ENCODE results near the gene HBE1. TPM values are rescaled to one million over a fixed set of nuclear protein-coding genes. Genes with fewer than 3 reads are reported as not detected.
A peak's percentile ranks its signal among the peaks of the same experiment; 100 is the strongest.

Gene HBE1
- total and polyA plus RNA-seq, 9 of the 15 experiments (the other 6 are each of a cell fraction or from before 2014, with no cell fraction given): 612 to 10,250 (median 2,181) TPM

DNA sequence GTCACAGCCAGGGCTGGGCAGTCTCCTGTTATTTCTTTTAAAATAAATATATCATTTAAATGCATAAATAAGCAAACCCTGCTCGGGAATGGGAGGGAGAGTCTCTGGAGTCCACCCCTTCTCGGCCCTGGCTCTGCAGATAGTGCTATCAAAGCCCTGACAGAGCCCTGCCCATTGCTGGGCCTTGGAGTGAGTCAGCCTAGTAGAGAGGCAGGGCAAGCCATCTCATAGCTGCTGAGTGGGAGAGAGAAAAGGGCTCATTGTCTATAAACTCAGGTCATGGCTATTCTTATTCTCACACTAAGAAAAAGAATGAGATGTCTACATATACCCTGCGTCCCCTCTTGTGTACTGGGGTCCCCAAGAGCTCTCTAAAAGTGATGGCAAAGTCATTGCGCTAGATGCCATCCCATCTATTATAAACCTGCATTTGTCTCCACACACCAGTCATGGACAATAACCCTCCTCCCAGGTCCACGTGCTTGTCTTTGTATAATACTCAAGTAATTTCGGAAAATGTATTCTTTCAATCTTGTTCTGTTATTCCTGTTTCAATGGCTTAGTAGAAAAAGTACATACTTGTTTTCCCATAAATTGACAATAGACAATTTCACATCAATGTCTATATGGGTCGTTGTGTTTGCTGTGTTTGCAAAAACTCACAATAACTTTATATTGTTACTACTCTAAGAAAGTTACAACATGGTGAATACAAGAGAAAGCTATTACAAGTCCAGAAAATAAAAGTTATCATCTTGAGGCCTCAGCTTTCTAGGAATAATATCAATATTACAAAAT, 18.6 kb upstream of the HBE1 start (continued):
- no peak for TF ChIP-seq CBX8 (IDR thresholded peaks at IDR 0.05; ENCODE audit: borderline replicate concordance, extremely low read depth, low read depth, low read length, poor library complexity, severe bottlenecking)
- TF ChIP-seq PCBP1 (IDR thresholded peaks at IDR 0.05; ENCODE audit: low read depth, low read length, poor library complexity, severe bottlenecking): no peak
- peak; percentile 85 for TF ChIP-seq MTA2 (IDR thresholded peaks at IDR 0.05; ENCODE audit: low read depth)
- no peak; the same call in 1 of the 2 replicates for TF ChIP-seq PKNOX1 (IDR thresholded peaks at IDR 0.05)

- ChIA-PET POLR2A (interaction anchor here (2.0 to 6.4 kb wide), 3 partner anchors 12 to 40 kb away, joined by 13 to 40 read pairs (median 15); partner anchors contain the start of gene HBE1), CTCF (ENCODE audit: low intra/inter-chr PET ratio) (no interaction called here)
- no peak for DNase-seq (ENCODE audit: extremely low read depth in 1 of 4, low spot score in 3 of 4)
Observed at GRCh38 chr11:5286901-5287300, 17.2 kb upstream of the HBE1 start.

More at GRCh38 chr11:5286901-5287300, 17.2 kb upstream of the HBE1 start:
- H3K36me3 ChIP-seq (ENCODE audit: control insufficient read depth, insufficient read depth, low read length): peaks cover 24% of the 10 kb centered on the region
- ATAC-seq (no peak), FAIRE-seq (no peak)
- in situ Hi-C loops (cut with MboI) (loop anchor here (5.0 kb wide), 2 partner anchors 45 to 165 kb away; no protein-coding TSS in a partner anchor), intact Hi-C loops (cut with micrococcal nuclease) (loop anchor here (10.0 kb wide), 2 partner anchors 218 to 308 kb away; partner anchors contain the start of genes TRIM6 and UBQLN3)
- H3K4me2 ChIP-seq (ENCODE audit: insufficient read depth, low read length): peak overlapping the region; percentile 81
- H3K9ac ChIP-seq (ENCODE audit: insufficient read depth in 1 of 2, low read depth in 2 of 2, low read length in 2 of 2): peak overlapping the region; percentile 38 to 42; a peak in 2 of 4 replicates
- H3K27me3 ChIP-seq (ENCODE audit: control insufficient read depth in 2 of 2, insufficient read depth in 2 of 2, low read length in 2 of 2): no peaks in the 10 kb centered on the region
- no peaks in the 10 kb centered on the region for H3K9me1 ChIP-seq (ENCODE audit: control insufficient read depth, insufficient read depth, low read length)
- TF ChIP-seq PML (IDR thresholded peaks at IDR 0.05; ENCODE audit: low read length) (no peak), ZNF239 (CRISPR knock-in tag; IDR thresholded peaks at IDR 0.05) (no peak), ZNF407 (IDR thresholded peaks at IDR 0.05; ENCODE audit: low read depth) (no peak), CSDE1 (IDR thresholded peaks at IDR 0.05) (no peak), ZNF143 (CRISPR knock-in tag; IDR thresholded peaks at IDR 0.05) (no peak), HDGF (IDR thresholded peaks at IDR 0.05) (no peak)
- H3K4me3 ChIP-seq: no peak overlapping the region
- no peaks in the 10 kb centered on the region for H4K20me1 ChIP-seq (replicated peaks; ENCODE audit: control insufficient read depth, insufficient read depth, low read length)
- H3K9me3 ChIP-seq (replicated peaks; ENCODE audit: control insufficient read depth, insufficient read depth, low read depth, low read length): no peaks in the 10 kb centered on the region
- H3K79me2 ChIP-seq (ENCODE audit: control insufficient read depth, insufficient read depth, low read length): peaks cover 95% of the 10 kb centered on the region
- H2AFZ ChIP-seq (ENCODE audit: low read depth, low read length): no peak overlapping the region
- WGBS (ENCODE audit: insufficient coverage, low coverage, missing lambda C conversion rate): 29% methylated on average over 3 of the region's 3 CpGs
- no TSS peak for BruUV-seq (replicated peaks)
- H3K27ac ChIP-seq (ENCODE audit: extremely low read depth, low read depth, low read length): peak overlapping the region; percentile 86; the same call in 1 of the 3 replicates
- H3K4me1 ChIP-seq (replicated peaks in 1 of 2; ENCODE audit: control insufficient read depth in 2 of 2, insufficient read depth in 2 of 2, low read length in 2 of 2): peaks cover 16 to 83% of the 10 kb centered on the region in 2 experiments; a peak in 4 of 5 replicates

All from K562 (cell line).